GM18873 (cell line): ENCODE data around the gene ELP4.
A peak's percentile ranks its signal among the peaks of the same experiment; 100 is the strongest.
"Not testable (repeated sequence)": the region's sequence is repeated elsewhere in the genome, so short reads cannot be mapped to it uniquely, and the experiment has no call there.

Experiments used
- ATAC-seq: cut with Tn5 transposase; IDR thresholded peaks from one replicate; pipeline ENCODE4 v1.9.1; 2021; ENCODE audit warnings: mild to moderate bottlenecking, moderate library complexity, moderate number of reproducible peaks; ENCODE audit not compliant: unreplicated experiment, low FRiP score

ELP4 gene

GRCh38 chr11:31509429-31510345, at the start of gene ELP4, which contains the start of gene IMMP1L:
ELP4 (plus strand) TSS chr11:31509767; CDS start chr11:31509785, 18 bp downstream.
IMMP1L (minus strand) TSS chr11:31509622; CDS start chr11:31463276, 46,346 bp downstream.
- ATAC-seq, result peak; percentile 100

GRCh38 chr11:31464436-31464835, 45.1 kb upstream of the ELP4 start:
- ATAC-seq, result no peak

GRCh38 chr11:31474083-31474482, 35.5 kb upstream of the ELP4 start:
- ATAC-seq, result no peak

GRCh38 chr11:31477528-31478222, 31.9 kb upstream of the ELP4 start:
- no peak for ATAC-seq

GRCh38 chr11:31478223-31478590, 31.4 kb upstream of the ELP4 start:
- ATAC-seq, result no peak

GRCh38 chr11:31479066-31479465, 30.5 kb upstream of the ELP4 start:
- ATAC-seq, result no peak

- ATAC-seq, result no peak
Observed at GRCh38 chr11:31480930-31481329, 28.6 kb upstream of the ELP4 start.

GRCh38 chr11:31484497-31484896, 25.1 kb upstream of the ELP4 start:
- ATAC-seq, result no peak

GRCh38 chr11:31487848-31488247, 21.7 kb upstream of the ELP4 start:
- no peak for ATAC-seq

- no peak for ATAC-seq
Observed at GRCh38 chr11:31492320-31492913, 17.1 kb upstream of the ELP4 start.

GRCh38 chr11:31493235-31493634, 16.3 kb upstream of the ELP4 start:
- no peak for ATAC-seq

GRCh38 chr11:31493762-31494161, 15.8 kb upstream of the ELP4 start:
- ATAC-seq, result not testable (repeated sequence)

GRCh38 chr11:31499576-31500178, 9.9 kb upstream of the ELP4 start:
- no peak for ATAC-seq

- ATAC-seq, result no peak
Observed at GRCh38 chr11:31500560-31500959, 9.0 kb upstream of the ELP4 start.

GRCh38 chr11:31509051-31509428, 527 bp upstream of the ELP4 start:
- ATAC-seq, result peak; percentile 8

- ATAC-seq, result no peak
Observed at GRCh38 chr11:31512117-31512516, 2.5 kb downstream of the ELP4 start.

GRCh38 chr11:31521497-31522150, 12.1 kb downstream of the ELP4 start:
- no peak for ATAC-seq

GRCh38 chr11:31529189-31529588, 19.6 kb downstream of the ELP4 start:
- ATAC-seq, result no peak

- peak; percentile 55 for ATAC-seq
Observed at GRCh38 chr11:31529701-31530100, 20.1 kb downstream of the ELP4 start.

GRCh38 chr11:31531293-31531692, 21.7 kb downstream of the ELP4 start:
- ATAC-seq, result no peak
